Heart left ventricle (tissue), 16 donors: Measurements from ENCODE around the gene SCOC. TPM values are rescaled to one million over a fixed set of nuclear protein-coding genes. Genes with fewer than 3 reads are reported as not detected.

Source experiments
- ATAC-seq, 4 donors: fragments of 200-7000 bp; cut with Tn5 transposase; one replicate each; pipeline ENCODE4 v1.9.1; 2020 to 2022; ENCODE audit warnings: moderate library complexity in 4 of 4, mild to moderate bottlenecking in 3 of 4, moderate number of reproducible peaks in 1 of 4
- DNase-seq, 5 donors: peaks; one replicate each; pipeline ENCODE4 v3.0.0-alpha.2; 2020
- H3K27ac ChIP-seq, 12 donors: fragments of 200-600 bp; sonication (generic) in 4 of 12; one replicate each; pipeline versions ENCODE4 v1.5.0 to v1.8.0; 2016 to 2022; ENCODE audit warnings: mild to moderate bottlenecking in 2 of 12
- H3K27me3 ChIP-seq, 9 donors: fragments of 200-600 bp; sonication (generic) in 2 of 9; one replicate each; pipeline versions ENCODE4 v1.5.1 to v1.8.0; 2016 to 2022; ENCODE audit warnings: mild to moderate bottlenecking in 3 of 9
- H3K36me3 ChIP-seq, 9 donors: fragments of 200-600 bp; sonication (generic) in 2 of 9; one replicate each; pipeline versions ENCODE4 v1.5.0 to v1.8.0; 2018 to 2022; ENCODE audit warnings: mild to moderate bottlenecking in 2 of 9
- H3K4me1 ChIP-seq, 12 donors: fragments of 200-600 bp; sonication (generic) in 4 of 12; one replicate each; pipeline versions ENCODE4 v1.5.0 to v1.8.0; 2016 to 2022; ENCODE audit warnings: mild to moderate bottlenecking in 3 of 12
- H3K4me3 ChIP-seq, 12 donors: fragments of 200-600 bp; sonication (generic) in 4 of 12; one replicate each; pipeline versions ENCODE4 v1.5.0 to v1.8.0; 2017 to 2022; ENCODE audit warnings: mild to moderate bottlenecking in 9 of 12, moderate library complexity in 4 of 12
- H3K9me3 ChIP-seq, 12 donors: fragments of 200-600 bp; sonication (generic) in 4 of 12; one replicate each; pipeline versions ENCODE4 v1.5.0 to v1.8.0; 2016 to 2022; ENCODE audit warnings: mild to moderate bottlenecking in 1 of 12
- CTCF ChIP-seq, 12 donors: fragments of 200-600 bp; sonication (generic) in 4 of 12; IDR thresholded peaks; one replicate each; pipeline versions ENCODE4 v1.5.0 to v1.8.0; 2018 to 2022; ENCODE audit warnings: antibody characterized with exemption in 12 of 12, mild to moderate bottlenecking in 5 of 12
- POLR2A ChIP-seq, 2 donors: fragments of 450-650 bp; IDR thresholded peaks; one replicate each; pipeline ENCODE4 v1.6.1; 2017; ENCODE audit warnings: antibody characterized with exemption in 2 of 2, mild to moderate bottlenecking in 2 of 2, moderate library complexity in 2 of 2
- WGBS, 4 donors: extraction: QIAGEN DNeasy Blood & Tissue Kit in 2 of 4; methylation state at CpG; one replicate each; pipeline versions ENCODE4 v1.1.5 to v1.1.7; 2013 to 2018; 5-methylcytosine and 5-hydroxymethylcytosine counted together
- intact Hi-C, 10 donors: fragments of 100-400 bp; cut with DNase I; formaldehyde crosslinking; loops; one replicate each; pipeline versions ENCODE4 v1.11.1 to v1.14.2; 2022
- polyA plus RNA-seq, 2 donors: library from polyadenylated mRNA; stranded (reverse); fragments of 200-250 nt; gene quantifications; one replicate each; pipeline ENCODE4 v1.2.3, GENCODE V29; 2013
- total RNA-seq, 9 donors: library from RNA; depleted of rRNA in 2 of 9; stranded (reverse); fragments of >200 nt in 2 of 9; fragmentation: NEBNext Ultra II Directional in 3 of 9; extraction: Animal tissue kit (Norgen Biotek cat#: 25700) in 3 of 9; gene quantifications; one replicate each; pipeline versions ENCODE4 v1.1.0 to v1.2.4, GENCODE V29; 2016 to 2023
- donor health status: ischemic (EF 13 %, LVEDD 7.1; RV severe dilation, severe dysfunction).
- donor health status: healthy with polysubstance abuse.
- donor health status: DM: no; HTN: yes; CAD: no.
- donor health status: DM: no; HTN: no; CAD: no.
- donor health status: ischemic (EF 25% LVEDD 6.9; RV normal size, moderate dysfunction).
- donor health status: ischemic (EF 25% LVEDD 5.7; RV mildly dilated, moderate dysfunction).
- donor health status: healthy.
- donor health status: DM: yes; HTN: yes; CAD: no.
- donor health status: ischemic (EF 35%, LVEDD 5.7; RV mildly dilated, moderate dysfunction).
- donor health status: nonischemic (EF 11% LVEDD 7.7; RV severe dilation, severe dysfunction).
- donor health status: DM: yes; HTN: yes; CAD: no.
- donor health status: PGD.
- donor health status: ischemic (EF 29% LVEDD 5.4; RV normal size, mild dysfunction).
- donor health status: nonischemic (EF 23%, LVEDD 6.1; RV moderate dilation, normal function).

The SCOC gene
- total and polyA plus RNA-seq, 11 donors: 49.1 to 87.1 (median 70.3) TPM

DNA sequence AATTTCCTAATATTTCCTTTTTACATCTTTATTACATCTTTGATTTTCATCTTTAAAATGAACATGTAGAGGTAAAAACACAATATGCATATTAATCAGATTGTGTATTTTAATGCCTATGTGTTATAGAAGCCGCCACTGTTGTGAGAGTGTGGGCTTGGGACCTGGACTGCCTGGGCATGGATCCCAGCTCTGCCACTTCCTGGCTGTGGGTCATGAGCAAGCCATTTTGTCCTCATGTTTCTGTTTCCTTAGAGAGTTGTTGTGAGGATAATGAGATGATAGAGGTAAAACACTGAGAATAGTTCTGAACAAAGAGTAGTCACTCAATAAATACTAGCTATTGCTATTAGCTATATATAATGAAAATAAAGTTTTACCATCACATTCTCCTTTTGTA is 38.4 kb upstream of the SCOC start:
- no peak overlapping the region for H3K4me3 ChIP-seq
- DNase-seq (no peak), ATAC-seq (no peak)
- TF ChIP-seq CTCF (IDR thresholded peaks at IDR 0.05): no peak
- no peak for TF ChIP-seq POLR2A (IDR thresholded peaks at IDR 0.05)
- 75 to 89% (median 81%) methylated on average over 1 of the region's 1 CpG for WGBS, 4 donors
- H3K27ac ChIP-seq: no peak overlapping the region
- H3K4me1 ChIP-seq: peaks cover 0 to 7% (median 0%) of the 10 kb centered on the region in 12 donors
- no peaks in the 10 kb centered on the region for H3K27me3 ChIP-seq
- H3K36me3 ChIP-seq: no peaks in the 10 kb centered on the region
- intact Hi-C loops: no loop called here
- H3K9me3 ChIP-seq: no peaks in the 10 kb centered on the region

DNA sequence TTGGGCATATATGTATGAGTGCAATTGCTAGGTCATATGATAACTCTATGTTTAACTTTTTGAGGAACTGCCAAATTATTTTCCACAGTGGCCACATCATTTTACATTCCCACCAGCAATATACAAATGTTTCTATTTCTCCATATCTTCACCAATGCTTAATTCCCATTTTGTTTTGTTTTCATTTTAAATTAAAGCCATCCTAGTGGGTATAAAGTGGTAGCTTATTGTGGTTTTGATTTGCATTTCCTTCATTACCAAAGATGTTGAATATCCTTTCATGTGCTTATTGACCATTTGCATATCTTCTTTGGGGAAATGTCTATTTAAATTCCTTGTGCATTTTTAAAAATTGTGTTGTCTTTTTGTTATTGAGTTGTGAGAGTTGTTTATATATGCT is 36.7 kb upstream of the SCOC start:
- Histone ChIP-seq H3K36me3 (no peaks in the 10 kb centered on the region), H3K27ac (no peak overlapping the region), H3K27me3 (no peaks in the 10 kb centered on the region), H3K9me3 (no peaks in the 10 kb centered on the region), H3K4me3 (no peak overlapping the region), H3K4me1 (no peaks in the 10 kb centered on the region)
- ATAC-seq: no peak
- no peak for DNase-seq
- TF ChIP-seq CTCF (IDR thresholded peaks at IDR 0.05): no peak
- no peak for TF ChIP-seq POLR2A (IDR thresholded peaks at IDR 0.05)
- intact Hi-C loops: no loop called here

DNA sequence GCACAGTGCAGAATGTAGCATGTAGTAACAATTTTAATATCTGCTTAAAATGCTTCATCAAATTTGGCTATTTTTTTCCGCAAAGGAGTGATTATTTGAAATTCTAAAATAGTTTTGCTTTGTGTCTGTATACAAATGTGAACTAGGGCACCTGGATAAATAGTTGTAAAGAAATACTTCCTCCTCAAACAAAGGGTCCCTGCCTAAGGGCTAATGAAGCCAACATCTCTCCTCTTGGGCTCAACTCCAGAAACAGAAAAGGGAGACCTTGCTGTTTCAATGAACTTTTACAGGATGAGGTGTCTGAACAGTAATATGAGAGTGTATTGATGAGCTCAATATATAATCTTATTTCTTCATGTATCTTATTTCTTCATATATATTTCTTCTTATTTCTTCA is 30.8 kb upstream of the SCOC start:
- DNase-seq: no peak
- H3K9me3 ChIP-seq: no peaks in the 10 kb centered on the region
- H3K36me3 ChIP-seq: no peaks in the 10 kb centered on the region
- intact Hi-C loops: no loop called here
- 76 to 86% (median 80%) methylated on average over 1 of the region's 1 CpG for WGBS, 4 donors
- TF ChIP-seq CTCF (IDR thresholded peaks at IDR 0.05) (no peak), POLR2A (IDR thresholded peaks at IDR 0.05) (no peak)
- H3K4me1 ChIP-seq: peaks cover 0 to 11% (median 0%) of the 10 kb centered on the region in 12 donors
- H3K4me3 ChIP-seq: no peak overlapping the region
- peaks cover 0 to 6% (median 0%) of the 10 kb centered on the region in 9 donors for H3K27me3 ChIP-seq
- no peak overlapping the region for H3K27ac ChIP-seq
- ATAC-seq: no peak

DNA sequence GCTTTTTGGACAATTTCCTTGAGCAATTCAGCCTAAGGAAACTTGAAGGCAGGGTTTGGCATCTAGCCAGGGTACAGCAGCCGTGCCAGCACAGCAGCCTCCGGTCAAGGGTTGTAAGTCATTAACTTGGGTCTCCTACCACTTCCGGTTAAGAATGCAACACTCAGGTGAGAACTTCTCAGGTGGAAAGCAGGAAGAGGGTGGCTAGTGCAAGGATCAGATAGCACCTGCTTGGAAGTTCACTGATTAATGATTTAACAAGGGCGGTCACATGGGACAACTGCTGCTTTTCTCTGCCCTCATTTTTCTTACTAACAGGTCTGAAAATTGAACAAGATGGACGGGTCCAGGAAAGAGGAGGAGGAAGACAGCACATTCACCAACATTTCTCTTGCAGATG is 30.1 kb upstream of the SCOC start:
- no peak for ATAC-seq
- no peak overlapping the region for H3K4me3 ChIP-seq
- 36 to 43% (median 39%) methylated on average over 5 of the region's 5 CpGs for WGBS, 4 donors
- peaks cover 0 to 11% (median 0%) of the 10 kb centered on the region in 12 donors for H3K4me1 ChIP-seq
- intact Hi-C loops: no loop called here
- no peak for TF ChIP-seq CTCF (IDR thresholded peaks at IDR 0.05)
- no peak for TF ChIP-seq POLR2A (IDR thresholded peaks at IDR 0.05)
- H3K36me3 ChIP-seq: no peaks in the 10 kb centered on the region
- no peak overlapping the region for H3K27ac ChIP-seq
- no peak for DNase-seq
- no peaks in the 10 kb centered on the region for H3K9me3 ChIP-seq
- peaks cover 0 to 6% (median 0%) of the 10 kb centered on the region in 9 donors for H3K27me3 ChIP-seq
